BLaER1 (cell line): ENCODE measurements around the gene UMAD1.

Experiments used
- H3K27ac ChIP-seq: shearing (Covaris generic); formaldehyde crosslinking; 2 replicates; pipeline ENCODE4 v1.8.1; 2022
- H3K27me3 ChIP-seq: shearing (Covaris generic); formaldehyde crosslinking; 2 replicates; pipeline ENCODE4 v1.8.1; 2022
- H3K36me3 ChIP-seq: shearing (Covaris generic); formaldehyde crosslinking; 2 replicates; pipeline ENCODE4 v1.8.1; 2022
- H3K4me1 ChIP-seq: shearing (Covaris generic); formaldehyde crosslinking; 2 replicates; pipeline ENCODE4 v1.8.1; 2022
- H3K4me2 ChIP-seq: shearing (Covaris generic); formaldehyde crosslinking; 2 replicates; pipeline ENCODE4 v1.8.1; 2022
- H3K4me3 ChIP-seq: shearing (Covaris generic); formaldehyde crosslinking; 2 replicates; pipeline ENCODE4 v1.8.1; 2022
- H3K9ac ChIP-seq: shearing (Covaris generic); formaldehyde crosslinking; 2 replicates; pipeline ENCODE4 v1.8.1; 2022
- H3K9me3 ChIP-seq: shearing (Covaris generic); formaldehyde crosslinking; 2 replicates; pipeline ENCODE4 v1.8.1; 2022
- H4K20me1 ChIP-seq: shearing (Covaris generic); formaldehyde crosslinking; 2 replicates; pipeline ENCODE4 v1.8.1; 2022
- Cebpa-rat ChIP-seq: shearing (Covaris generic); IDR thresholded peaks from 2 replicates; pipeline ENCODE4 v1.8.1; 2022

UMAD1 gene

GRCh38 chr7:7757576-7757975 is 117.0 kb downstream of the UMAD1 start:
- H3K4me2 ChIP-seq, result no peak overlapping the region
- H3K27ac ChIP-seq, result no peak overlapping the region
- H3K9me3 ChIP-seq, result no peaks in the 10 kb centered on the region
- peaks cover 13% of the 10 kb centered on the region; the same call in 1 of the 2 replicates for H3K4me1 ChIP-seq
- H4K20me1 ChIP-seq, result no peaks in the 10 kb centered on the region
- H3K36me3 ChIP-seq, result no peaks in the 10 kb centered on the region
- H3K27me3 ChIP-seq, result no peaks in the 10 kb centered on the region
- H3K9ac ChIP-seq, result no peak overlapping the region
- TF ChIP-seq Cebpa-rat, result no peak
- H3K4me3 ChIP-seq, result no peak overlapping the region

GRCh38 chr7:7761340-7761973 is 120.9 kb downstream of the UMAD1 start:
- H3K9me3 ChIP-seq, result no peaks in the 10 kb centered on the region
- no peaks in the 10 kb centered on the region for H4K20me1 ChIP-seq
- no peak for TF ChIP-seq Cebpa-rat
- no peak overlapping the region for H3K27ac ChIP-seq
- H3K4me2 ChIP-seq, result peak overlapping the region; percentile 62
- no peaks in the 10 kb centered on the region for H3K36me3 ChIP-seq
- H3K4me1 ChIP-seq, result peaks cover 14% of the 10 kb centered on the region; the same call in 1 of the 2 replicates
- peak overlapping the region; percentile 47 for H3K4me3 ChIP-seq
- no peaks in the 10 kb centered on the region for H3K27me3 ChIP-seq
- H3K9ac ChIP-seq, result no peak overlapping the region

GRCh38 chr7:7761974-7762779 is 121.6 kb downstream of the UMAD1 start:
- Histone ChIP-seq H3K27ac (no peak overlapping the region), H3K36me3 (no peaks in the 10 kb centered on the region), H3K9me3 (no peaks in the 10 kb centered on the region), H3K4me3 (peak overlapping the region; percentile 47), H3K4me1 (peaks cover 14% of the 10 kb centered on the region; the same call in 1 of the 2 replicates), H4K20me1 (no peaks in the 10 kb centered on the region), H3K4me2 (peak overlapping the region; percentile 62), H3K9ac (no peak overlapping the region), H3K27me3 (no peaks in the 10 kb centered on the region)
- no peak for TF ChIP-seq Cebpa-rat

- Histone ChIP-seq H3K4me2 (no peak overlapping the region), H3K36me3 (no peaks in the 10 kb centered on the region), H3K27ac (no peak overlapping the region), H3K4me1 (peaks cover 14% of the 10 kb centered on the region; the same call in 1 of the 2 replicates), H3K9me3 (no peaks in the 10 kb centered on the region), H3K9ac (no peak overlapping the region), H3K4me3 (no peak overlapping the region), H3K27me3 (no peaks in the 10 kb centered on the region), H4K20me1 (no peaks in the 10 kb centered on the region)
- no peak for TF ChIP-seq Cebpa-rat
These were observed 124.2 kb downstream of the UMAD1 start for GRCh38 chr7:7764520-7765396.

GRCh38 chr7:7765422-7765821 is 124.9 kb downstream of the UMAD1 start:
- H3K27ac ChIP-seq, result no peak overlapping the region
- TF ChIP-seq Cebpa-rat, result no peak
- H3K4me2 ChIP-seq, result no peak overlapping the region
- no peak overlapping the region for H3K9ac ChIP-seq
- no peaks in the 10 kb centered on the region for H3K27me3 ChIP-seq
- peaks cover 14% of the 10 kb centered on the region; the same call in 1 of the 2 replicates for H3K4me1 ChIP-seq
- H3K4me3 ChIP-seq, result no peak overlapping the region
- no peaks in the 10 kb centered on the region for H3K9me3 ChIP-seq
- H4K20me1 ChIP-seq, result no peaks in the 10 kb centered on the region
- no peaks in the 10 kb centered on the region for H3K36me3 ChIP-seq

GRCh38 chr7:7766671-7767070 is 126.1 kb downstream of the UMAD1 start:
- H3K9me3 ChIP-seq, result no peaks in the 10 kb centered on the region
- H3K36me3 ChIP-seq, result no peaks in the 10 kb centered on the region
- no peak overlapping the region for H3K4me3 ChIP-seq
- H3K4me1 ChIP-seq, result peaks cover 10% of the 10 kb centered on the region; the same call in 1 of the 2 replicates
- H4K20me1 ChIP-seq, result no peaks in the 10 kb centered on the region
- no peaks in the 10 kb centered on the region for H3K27me3 ChIP-seq
- no peak overlapping the region for H3K4me2 ChIP-seq
- TF ChIP-seq Cebpa-rat, result no peak
- no peak overlapping the region for H3K9ac ChIP-seq
- H3K27ac ChIP-seq, result no peak overlapping the region

- no peak overlapping the region for H3K4me2 ChIP-seq
- H3K36me3 ChIP-seq, result no peaks in the 10 kb centered on the region
- no peaks in the 10 kb centered on the region for H3K9me3 ChIP-seq
- TF ChIP-seq Cebpa-rat, result no peak
- peaks cover 22% of the 10 kb centered on the region for H3K4me1 ChIP-seq
- H3K27ac ChIP-seq, result no peak overlapping the region
- H3K27me3 ChIP-seq, result no peaks in the 10 kb centered on the region
- H3K9ac ChIP-seq, result no peak overlapping the region
- H4K20me1 ChIP-seq, result no peaks in the 10 kb centered on the region
- H3K4me3 ChIP-seq, result no peak overlapping the region
These were observed 128.6 kb downstream of the UMAD1 start for GRCh38 chr7:7768977-7769709.

GRCh38 chr7:7769710-7770627 is 129.4 kb downstream of the UMAD1 start:
- Histone ChIP-seq H3K27ac (no peak overlapping the region), H3K4me1 (peaks cover 22% of the 10 kb centered on the region), H3K9me3 (no peaks in the 10 kb centered on the region), H3K4me3 (no peak overlapping the region), H3K27me3 (no peaks in the 10 kb centered on the region), H3K9ac (no peak overlapping the region), H3K36me3 (no peaks in the 10 kb centered on the region), H3K4me2 (no peak overlapping the region), H4K20me1 (no peaks in the 10 kb centered on the region)
- TF ChIP-seq Cebpa-rat, result no peak
